Spleen (tissue), 7 donors: Measurements from ENCODE around the gene SLFNL1.
A peak's percentile ranks its signal among the peaks of the same experiment; 100 is the strongest.

Experiments used
- CTCF ChIP-seq, 11 experiments: fragments of 200-600 bp in 7 of 11; fragments of 450-650 bp in 4 of 11; sonication (generic) in 4 of 11; IDR thresholded peaks in 8 of 11; conservative IDR thresholded peaks in 3 of 11; 1 replicate in 7 of 11; 2 replicates in 4 of 11; pipeline versions ENCODE4 v1.4.0 to v1.8.0; 2016 to 2021; ENCODE audit warnings: antibody characterized with exemption in 11 of 11, inconsistent platforms in 4 of 11, mild to moderate bottlenecking in 1 of 11
- POLR2AphosphoS5 ChIP-seq, 3 donors: sonication (generic); formaldehyde crosslinking; IDR thresholded peaks; one replicate each; pipeline ENCODE4 v1.5.1; 2017; ENCODE audit warnings: antibody characterized with exemption in 3 of 3
- donor health status: DM: no; HTN: no; CAD: no; lungs with moderate emphysema.
- donor health status: DM: no; HTN: no; CAD: no.
- donor health status: DM: no; HTN: no; CAD: no.

- TF ChIP-seq CTCF (IDR thresholded peaks at IDR 0.05 in 8 of 11, conservative IDR thresholded peaks at IDR 0.05 in 3 of 11) (no peak), POLR2AphosphoS5 (IDR thresholded peaks at IDR 0.05) (peak in 1 of 3 donors; percentile 32)
Measured at GRCh38 chr1:41018018-41018410, 3.5 kb downstream of the SLFNL1 start.
